Measurements from ENCODE around the gene CCDC197.
A peak's percentile ranks its signal among the peaks of the same experiment; 100 is the strongest.

Gene CCDC197

GRCh38 chr14:94054936-94055335 lies 57.8 kb downstream of the CCDC197 start:
- ChIA-PET CTCF (no interaction called here), POLR2A (no interaction called here)
- H3K27ac ChIP-seq (ENCODE audit: extremely low read depth, low read depth, low read length): no peak overlapping the region
- H3K4me3 ChIP-seq (ENCODE audit: low read depth, low read length): no peak overlapping the region
- H3K9me3 ChIP-seq (ENCODE audit: control insufficient read depth, insufficient read depth, low read depth, low read length): no peaks in the 10 kb centered on the region
- H3K4me1 ChIP-seq (ENCODE audit: control insufficient read depth, insufficient read depth, low read length): no peaks in the 10 kb centered on the region
- peaks cover 65 to 96% of the 10 kb centered on the region in 2 experiments for H3K36me3 ChIP-seq (ENCODE audit: control insufficient read depth in 2 of 2, insufficient read depth in 1 of 2, low read length in 2 of 2)
- TF ChIP-seq ZNF324 (tag by site-specific recombination; IDR thresholded peaks at IDR 0.05) (no peak), ZBTB17 (tag by site-specific recombination; IDR thresholded peaks at IDR 0.05) (no peak)
- TF ChIP-seq, protein P1, sequence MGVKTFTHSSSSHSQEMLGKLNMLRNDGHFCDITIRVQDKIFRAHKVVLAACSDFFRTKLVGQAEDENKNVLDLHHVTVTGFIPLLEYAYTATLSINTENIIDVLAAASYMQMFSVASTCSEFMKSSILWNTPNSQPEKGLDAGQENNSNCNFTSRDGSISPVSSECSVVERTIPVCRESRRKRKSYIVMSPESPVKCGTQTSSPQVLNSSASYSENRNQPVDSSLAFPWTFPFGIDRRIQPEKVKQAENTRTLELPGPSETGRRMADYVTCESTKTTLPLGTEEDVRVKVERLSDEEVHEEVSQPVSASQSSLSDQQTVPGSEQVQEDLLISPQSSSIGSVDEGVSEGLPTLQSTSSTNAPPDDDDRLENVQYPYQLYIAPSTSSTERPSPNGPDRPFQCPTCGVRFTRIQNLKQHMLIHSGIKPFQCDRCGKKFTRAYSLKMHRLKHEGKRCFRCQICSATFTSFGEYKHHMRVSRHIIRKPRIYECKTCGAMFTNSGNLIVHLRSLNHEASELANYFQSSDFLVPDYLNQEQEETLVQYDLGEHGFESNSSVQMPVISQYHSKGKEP (tag by site-specific recombination; IDR thresholded peaks at IDR 0.05): no peak

- POLR2A ChIA-PET: no interaction called here
- no peak overlapping the region for H3K27ac ChIP-seq (ENCODE audit: extremely low read depth, low read depth, low read length)
- H3K36me3 ChIP-seq (ENCODE audit: control insufficient read depth in 2 of 2, insufficient read depth in 1 of 2, low read length in 2 of 2): peaks cover 68 to 96% of the 10 kb centered on the region in 2 experiments
- H3K9me3 ChIP-seq (ENCODE audit: control insufficient read depth, insufficient read depth, low read depth, low read length): no peaks in the 10 kb centered on the region
- H3K4me1 ChIP-seq (ENCODE audit: control insufficient read depth, insufficient read depth, low read length): no peaks in the 10 kb centered on the region
- TF ChIP-seq ZNF521 (tag by site-specific recombination; IDR thresholded peaks at IDR 0.05): no peak
- TF ChIP-seq ZFHX2 (tag by site-specific recombination; conservative IDR thresholded peaks at IDR 0.05): peak; percentile 12; the same call in 1 of the 2 replicates
- TF ChIP-seq ZBTB48 (tag by site-specific recombination; IDR thresholded peaks at IDR 0.05): no peak
- TF ChIP-seq ZNF514 (tag by site-specific recombination; IDR thresholded peaks at IDR 0.05): no peak
- TF ChIP-seq, protein P2, sequence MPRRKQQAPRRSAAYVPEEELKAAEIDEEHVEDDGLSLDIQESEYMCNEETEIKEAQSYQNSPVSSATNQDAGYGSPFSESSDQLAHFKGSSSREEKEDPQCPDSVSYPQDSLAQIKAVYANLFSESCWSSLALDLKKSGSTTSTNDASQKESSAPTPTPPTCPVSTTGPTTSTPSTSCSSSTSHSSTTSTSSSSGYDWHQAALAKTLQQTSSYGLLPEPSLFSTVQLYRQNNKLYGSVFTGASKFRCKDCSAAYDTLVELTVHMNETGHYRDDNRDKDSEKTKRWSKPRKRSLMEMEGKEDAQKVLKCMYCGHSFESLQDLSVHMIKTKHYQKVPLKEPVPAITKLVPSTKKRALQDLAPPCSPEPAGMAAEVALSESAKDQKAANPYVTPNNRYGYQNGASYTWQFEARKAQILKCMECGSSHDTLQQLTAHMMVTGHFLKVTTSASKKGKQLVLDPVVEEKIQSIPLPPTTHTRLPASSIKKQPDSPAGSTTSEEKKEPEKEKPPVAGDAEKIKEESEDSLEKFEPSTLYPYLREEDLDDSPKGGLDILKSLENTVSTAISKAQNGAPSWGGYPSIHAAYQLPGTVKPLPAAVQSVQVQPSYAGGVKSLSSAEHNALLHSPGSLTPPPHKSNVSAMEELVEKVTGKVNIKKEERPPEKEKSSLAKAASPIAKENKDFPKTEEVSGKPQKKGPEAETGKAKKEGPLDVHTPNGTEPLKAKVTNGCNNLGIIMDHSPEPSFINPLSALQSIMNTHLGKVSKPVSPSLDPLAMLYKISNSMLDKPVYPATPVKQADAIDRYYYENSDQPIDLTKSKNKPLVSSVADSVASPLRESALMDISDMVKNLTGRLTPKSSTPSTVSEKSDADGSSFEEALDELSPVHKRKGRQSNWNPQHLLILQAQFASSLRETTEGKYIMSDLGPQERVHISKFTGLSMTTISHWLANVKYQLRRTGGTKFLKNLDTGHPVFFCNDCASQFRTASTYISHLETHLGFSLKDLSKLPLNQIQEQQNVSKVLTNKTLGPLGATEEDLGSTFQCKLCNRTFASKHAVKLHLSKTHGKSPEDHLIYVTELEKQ (tag by site-specific recombination; IDR thresholded peaks at IDR 0.05; ENCODE audit: borderline replicate concordance): no peak
- TF ChIP-seq GLI4 (tag by site-specific recombination; IDR thresholded peaks at IDR 0.05): no peak
- no peak for TF ChIP-seq ZNF704 (tag by site-specific recombination; IDR thresholded peaks at IDR 0.05)
- CTCF ChIA-PET: interaction anchor here (1.0 to 3.8 kb wide), 4 partner anchors 20 to 117 kb away, joined by 3 to 18 read pairs (median 4); no protein-coding TSS in a partner anchor
- no peak overlapping the region for H3K4me3 ChIP-seq (ENCODE audit: low read depth, low read length)
These were observed 59.6 kb downstream of the CCDC197 start for GRCh38 chr14:94056579-94057308.

DNA sequence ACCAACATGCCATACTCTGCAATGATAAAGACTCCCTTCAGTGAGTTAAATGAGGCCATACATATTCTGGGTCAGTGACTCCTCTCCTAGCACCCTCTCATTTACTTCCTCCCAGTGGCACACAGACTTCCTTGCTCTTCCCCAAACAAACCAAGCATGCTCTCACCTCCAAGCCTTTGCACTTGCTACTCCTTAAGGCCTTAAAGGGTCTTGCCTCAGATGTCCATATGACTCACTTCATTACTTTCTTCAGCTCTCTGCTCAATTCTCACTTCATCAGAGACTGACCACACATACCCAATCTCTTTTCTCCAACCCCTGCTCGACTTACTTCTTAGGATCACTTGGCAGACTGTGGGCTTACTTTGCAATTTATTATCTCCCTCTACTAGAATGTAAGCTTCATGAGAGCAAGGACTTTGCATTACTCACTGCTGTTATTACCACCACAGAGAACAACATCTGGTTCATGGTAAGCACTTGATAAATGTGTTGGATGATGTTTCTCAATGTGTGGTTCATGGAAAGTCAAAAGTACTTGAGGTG lies 61.1 kb downstream of the CCDC197 start:
- no peak overlapping the region for H3K4me3 ChIP-seq (ENCODE audit: low read depth, low read length)
- H3K9me3 ChIP-seq (ENCODE audit: control insufficient read depth, insufficient read depth, low read depth, low read length): no peaks in the 10 kb centered on the region
- ChIA-PET POLR2A (no interaction called here), CTCF (interaction anchor here (1.5 to 3.8 kb wide), 2 partner anchors 21 to 74 kb away, joined by 5 to 18 read pairs; no protein-coding TSS in a partner anchor)
- H3K36me3 ChIP-seq (ENCODE audit: control insufficient read depth in 2 of 2, insufficient read depth in 1 of 2, low read length in 2 of 2): peaks cover 72 to 92% of the 10 kb centered on the region in 2 experiments
- H3K4me1 ChIP-seq (ENCODE audit: control insufficient read depth, insufficient read depth, low read length): no peaks in the 10 kb centered on the region
- no peak overlapping the region for H3K27ac ChIP-seq (ENCODE audit: extremely low read depth, low read depth, low read length)
- TF ChIP-seq REPIN1 (tag by site-specific recombination; IDR thresholded peaks at IDR 0.05; ENCODE audit: low read depth) (no peak), BCL11A (tag by site-specific recombination; IDR thresholded peaks at IDR 0.05; ENCODE audit: low read depth) (no peak), ZNF350 (tag by site-specific recombination; IDR thresholded peaks at IDR 0.05) (no peak), ZBTB17 (tag by site-specific recombination; IDR thresholded peaks at IDR 0.05) (no peak), ZNF394 (tag by site-specific recombination; IDR thresholded peaks at IDR 0.05; ENCODE audit: borderline replicate concordance) (no peak), OSR2 (tag by site-specific recombination; IDR thresholded peaks at IDR 0.05) (no peak), GFI1B (tag by site-specific recombination; IDR thresholded peaks at IDR 0.05) (no peak)
- TF ChIP-seq, protein P3, sequence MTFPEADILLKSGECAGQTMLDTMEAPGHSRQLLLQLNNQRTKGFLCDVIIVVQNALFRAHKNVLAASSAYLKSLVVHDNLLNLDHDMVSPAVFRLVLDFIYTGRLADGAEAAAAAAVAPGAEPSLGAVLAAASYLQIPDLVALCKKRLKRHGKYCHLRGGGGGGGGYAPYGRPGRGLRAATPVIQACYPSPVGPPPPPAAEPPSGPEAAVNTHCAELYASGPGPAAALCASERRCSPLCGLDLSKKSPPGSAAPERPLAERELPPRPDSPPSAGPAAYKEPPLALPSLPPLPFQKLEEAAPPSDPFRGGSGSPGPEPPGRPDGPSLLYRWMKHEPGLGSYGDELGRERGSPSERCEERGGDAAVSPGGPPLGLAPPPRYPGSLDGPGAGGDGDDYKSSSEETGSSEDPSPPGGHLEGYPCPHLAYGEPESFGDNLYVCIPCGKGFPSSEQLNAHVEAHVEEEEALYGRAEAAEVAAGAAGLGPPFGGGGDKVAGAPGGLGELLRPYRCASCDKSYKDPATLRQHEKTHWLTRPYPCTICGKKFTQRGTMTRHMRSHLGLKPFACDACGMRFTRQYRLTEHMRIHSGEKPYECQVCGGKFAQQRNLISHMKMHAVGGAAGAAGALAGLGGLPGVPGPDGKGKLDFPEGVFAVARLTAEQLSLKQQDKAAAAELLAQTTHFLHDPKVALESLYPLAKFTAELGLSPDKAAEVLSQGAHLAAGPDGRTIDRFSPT (tag by site-specific recombination; IDR thresholded peaks at IDR 0.05): no peak
- TF ChIP-seq, protein P1 (tag by site-specific recombination; IDR thresholded peaks at IDR 0.05): no peak
- TF ChIP-seq, protein P4, sequence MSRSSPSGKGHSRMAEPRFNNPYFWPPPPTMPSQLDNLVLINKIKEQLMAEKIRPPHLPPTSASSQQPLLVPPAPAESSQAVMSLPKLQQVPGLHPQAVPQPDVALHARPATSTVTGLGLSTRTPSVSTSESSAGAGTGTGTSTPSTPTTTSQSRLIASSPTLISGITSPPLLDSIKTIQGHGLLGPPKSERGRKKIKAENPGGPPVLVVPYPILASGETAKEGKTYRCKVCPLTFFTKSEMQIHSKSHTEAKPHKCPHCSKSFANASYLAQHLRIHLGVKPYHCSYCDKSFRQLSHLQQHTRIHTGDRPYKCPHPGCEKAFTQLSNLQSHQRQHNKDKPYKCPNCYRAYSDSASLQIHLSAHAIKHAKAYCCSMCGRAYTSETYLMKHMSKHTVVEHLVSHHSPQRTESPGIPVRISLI (tag by site-specific recombination; IDR thresholded peaks at IDR 0.05): no peak
